HG02588 (cell line): ENCODE data around the gene LILRA5.
"Not testable (repeated sequence)": the region's sequence is repeated elsewhere in the genome, so short reads cannot be mapped to it uniquely, and the experiment has no call there.

Experiments used
- ATAC-seq: cut with Tn5 transposase; IDR thresholded peaks from one replicate; pipeline ENCODE4 v1.9.1; 2021; ENCODE audit warnings: mild to moderate bottlenecking, moderate library complexity; ENCODE audit not compliant: unreplicated experiment

The LILRA5 gene

GRCh38 chr19:54335164-54335563 lies 22.2 kb upstream of the LILRA5 start:
- ATAC-seq = no peak

GRCh38 chr19:54333586-54334298 lies 20.8 kb upstream of the LILRA5 start:
- ATAC-seq = no peak

GRCh38 chr19:54332149-54332548 lies 19.2 kb upstream of the LILRA5 start:
- no peak for ATAC-seq

- ATAC-seq = no peak
These were observed 18.7 kb upstream of the LILRA5 start for GRCh38 chr19:54331626-54332025.

GRCh38 chr19:54329476-54330165 lies 16.7 kb upstream of the LILRA5 start:
- ATAC-seq = no peak

- ATAC-seq = not testable (repeated sequence)
These were observed 15.8 kb upstream of the LILRA5 start for GRCh38 chr19:54328781-54329180.

GRCh38 chr19:54325631-54326030 lies 12.7 kb upstream of the LILRA5 start:
- ATAC-seq = no peak

GRCh38 chr19:54325194-54325621 lies 12.2 kb upstream of the LILRA5 start:
- no peak for ATAC-seq

GRCh38 chr19:54324071-54324470 lies 11.1 kb upstream of the LILRA5 start:
- no peak for ATAC-seq

- ATAC-seq = not testable (repeated sequence)
These were observed 10.0 kb upstream of the LILRA5 start for GRCh38 chr19:54322934-54323333.

GRCh38 chr19:54322295-54322694 lies 9.3 kb upstream of the LILRA5 start:
- ATAC-seq = not testable (repeated sequence)

GRCh38 chr19:54319892-54320670 lies 7.1 kb upstream of the LILRA5 start:
- no peak for ATAC-seq

GRCh38 chr19:54319049-54319448 lies 6.1 kb upstream of the LILRA5 start:
- no peak for ATAC-seq

GRCh38 chr19:54317965-54318240 lies 4.9 kb upstream of the LILRA5 start:
- ATAC-seq = no peak

- no peak for ATAC-seq
These were observed 4.4 kb upstream of the LILRA5 start for GRCh38 chr19:54317108-54317964.

GRCh38 chr19:54316746-54317107 lies 3.8 kb upstream of the LILRA5 start:
- ATAC-seq = no peak

GRCh38 chr19:54315956-54316355 lies 3.0 kb upstream of the LILRA5 start:
- ATAC-seq = no peak

- no peak for ATAC-seq
These were observed 955 bp downstream of the LILRA5 start for GRCh38 chr19:54312011-54312410.

- ATAC-seq = no peak
These were observed 1.5 kb downstream of the LILRA5 start for GRCh38 chr19:54311486-54311885.

- ATAC-seq = no peak
These were observed 2.4 kb downstream of the LILRA5 start for GRCh38 chr19:54310543-54310942.

GRCh38 chr19:54309811-54310210 lies 3.2 kb downstream of the LILRA5 start:
- ATAC-seq = no peak
